HepG2 (cell line): ENCODE data around the gene EPHA2. TPM values are rescaled to one million over a fixed set of nuclear protein-coding genes. Genes with fewer than 3 reads are reported as not detected.

Experiments
- ATAC-seq: fragments of 200-7000 bp; cut with Tn5 transposase; 3 replicates; pipeline ENCODE4 v1.9.1; 2020; ENCODE audit warnings: mild to moderate bottlenecking, moderate library complexity
- BruUV-seq: library from RNA; stranded (reverse); fragments of 400-500 nt; replicated peaks from 2 replicates; lab custom pipeline; 2021; lab: Mats Ljungman, UMichigan
- CTCF ChIA-PET: fragments of 300-600 bp; formaldehyde crosslinking; extraction: SDS; loops from one replicate; lab custom pipeline; 2021; ENCODE audit warnings: low total read pairs, inconsistent platforms, low intra/inter-chr PET ratio; lab: Yijun Ruan, JAX
- POLR2A ChIA-PET: fragments of 350-600 bp; sonication (Branson Sonifier 250); formaldehyde crosslinking; loops from one replicate; lab custom pipeline; 2020; ENCODE audit warnings: antibody characterized with exemption, inconsistent platforms; lab: Yijun Ruan, JAX
- DNase-seq: peaks from one replicate; pipeline ENCODE4 v3.0.0-alpha.2; 2015; ENCODE audit warnings: low spot score
- FAIRE-seq: peaks from 3 replicates; lab custom pipeline; 2011; peaks lifted over from hg19 to GRCh38; lab: Jason Lieb, UNC
- H2AFZ ChIP-seq: one replicate; pipeline ENCODE4 v1.6.1; 2011; ENCODE audit warnings: low read length, inconsistent platforms
- H3K27ac ChIP-seq: fragments of 300-600 bp; 3 replicates; pipeline ENCODE4 v1.8.0; 2011; ENCODE audit warnings: mixed run types, mild to moderate bottlenecking, mixed read lengths, low read length, inconsistent platforms; ENCODE audit not compliant: insufficient read depth; ENCODE audit errors: extremely low read length
- H3K27me3 ChIP-seq, 2 experiments: fragments of 200-600 bp in 1 of 2; 2 replicates in 1 of 2; 3 replicates in 1 of 2; pipeline versions ENCODE4 v1.6.0 to v1.8.0; 2011; ENCODE audit warnings: low read length in 2 of 2, mild to moderate bottlenecking in 2 of 2, moderate library complexity in 2 of 2, inconsistent platforms in 1 of 2; ENCODE audit not compliant: insufficient read depth in 2 of 2, control insufficient read depth in 1 of 2
- H3K36me3 ChIP-seq, 2 experiments: fragments of 200-600 bp in 1 of 2; replicated peaks in 1 of 2; 2 replicates in 1 of 2; 3 replicates in 1 of 2; pipeline versions ENCODE4 v1.5.1 to v1.8.0; 2011; ENCODE audit warnings: low read length in 2 of 2, inconsistent platforms in 1 of 2; ENCODE audit not compliant: insufficient read depth in 2 of 2, control insufficient read depth in 1 of 2
- H3K4me1 ChIP-seq: 2 replicates; pipeline ENCODE4 v1.5.1; 2012; ENCODE audit warnings: low read length, inconsistent platforms; ENCODE audit not compliant: insufficient read depth
- H3K4me2 ChIP-seq: 2 replicates; pipeline ENCODE4 v1.6.0; 2011; ENCODE audit warnings: low read depth, low read length, inconsistent platforms
- H3K4me3 ChIP-seq, 3 experiments: fragments of 200-600 bp in 1 of 3; sonication (generic), shearing (Covaris generic) in 1 of 3; replicated peaks in 1 of 3; 2 replicates each; pipeline ENCODE4 v1.5.1; 2011 to 2016; ENCODE audit warnings: low read length in 3 of 3, inconsistent platforms in 2 of 3, low read depth in 2 of 3, mild to moderate bottlenecking in 2 of 3, control low read depth in 1 of 3, mixed read lengths in 1 of 3; ENCODE audit not compliant: insufficient read depth in 1 of 3
- H3K79me2 ChIP-seq: one replicate; pipeline ENCODE4 v1.6.1; 2011; ENCODE audit warnings: low read length, inconsistent platforms; ENCODE audit not compliant: insufficient read depth
- H3K9ac ChIP-seq: 2 replicates; pipeline ENCODE4 v1.6.0; 2011; ENCODE audit warnings: mild to moderate bottlenecking, low read depth, low read length, inconsistent platforms; ENCODE audit not compliant: insufficient read depth
- H3K9me3 ChIP-seq: 2 replicates; pipeline ENCODE4 v1.5.1; 2012; ENCODE audit warnings: mild to moderate bottlenecking, low read length
- H4K20me1 ChIP-seq: 2 replicates; pipeline ENCODE4 v1.6.0; 2011; ENCODE audit warnings: inconsistent platforms, mild to moderate bottlenecking, low read length, moderate library complexity; ENCODE audit not compliant: insufficient read depth
- GABPB1 ChIP-seq: IDR thresholded peaks from 2 replicates; pipeline ENCODE4 v1.6.1; 2016; ENCODE audit warnings: mild to moderate bottlenecking, missing genetic modification reagents, moderate library complexity, missing compliant biosample characterization
- HNRNPK ChIP-seq: fragments of 200-400 bp; formaldehyde crosslinking; IDR thresholded peaks from 2 replicates; pipeline ENCODE4 v1.6.1; 2018; ENCODE audit warnings: low read length, low read depth, moderate library complexity, mild to moderate bottlenecking; ENCODE audit not compliant: poor library complexity, severe bottlenecking
- KAT2B ChIP-seq: fragments of 150-350 bp; IDR thresholded peaks from 2 replicates; pipeline ENCODE4 v1.6.1; 2014; ENCODE audit warnings: low read depth, low read length, borderline replicate concordance
- RBFOX2 ChIP-seq: fragments of 200-400 bp; formaldehyde crosslinking; IDR thresholded peaks from 2 replicates; pipeline ENCODE4 v1.6.1; 2017; ENCODE audit warnings: low read depth, mild to moderate bottlenecking, low read length
- RFX1 ChIP-seq: fragments of 450-650 bp; IDR thresholded peaks from 2 replicates; pipeline ENCODE4 v1.6.1; 2017
- RFX3 ChIP-seq: IDR thresholded peaks from 2 replicates; pipeline ENCODE4 v1.6.1; 2016; ENCODE audit warnings: missing biosample characterization, missing genetic modification reagents
- RORA ChIP-seq: sonication (generic); formaldehyde crosslinking; IDR thresholded peaks from 2 replicates; pipeline ENCODE4 v1.5.0; 2020; ENCODE audit warnings: mild to moderate bottlenecking, missing genetic modification reagents, moderate library complexity
- TEAD3 ChIP-seq: optimal IDR thresholded peaks from 2 replicates; pipeline ENCODE3; 2016; ENCODE audit warnings: borderline replicate concordance
- ZFY ChIP-seq: sonication (generic); formaldehyde crosslinking; IDR thresholded peaks from 2 replicates; pipeline ENCODE4 v1.4.0; 2020; ENCODE audit warnings: missing genetic modification reagents
- ZNF572 ChIP-seq: sonication (generic); formaldehyde crosslinking; IDR thresholded peaks from 2 replicates; pipeline ENCODE4 v1.5.1; 2020; ENCODE audit warnings: mild to moderate bottlenecking, missing genetic modification reagents
- ZNF614 ChIP-seq: IDR thresholded peaks from 2 replicates; pipeline ENCODE4 v1.6.1; 2018; ENCODE audit warnings: missing biosample characterization, missing genetic modification reagents, inconsistent platforms, borderline replicate concordance
- ZNF7 ChIP-seq: IDR thresholded peaks from 2 replicates; pipeline ENCODE4 v1.6.1; 2016; ENCODE audit warnings: missing biosample characterization, missing genetic modification reagents
- WGBS: methylation state at CpG from one replicate; pipeline ENCODE4 v1.1.6; 2017; ENCODE audit warnings: low lambda C conversion rate; 5-methylcytosine and 5-hydroxymethylcytosine counted together
- in situ Hi-C: cut with HindIII; loops from 2 replicates; pipeline ENCODE4 v1.10.0; 2017; ENCODE audit warnings: low pct_unique_long_range_greater_than_20kb; ENCODE audit not compliant: extremely low pct_ligation_motif_present
- intact Hi-C: fragments of 100-400 bp; cut with micrococcal nuclease; formaldehyde crosslinking; loops from one replicate; pipeline ENCODE4 v1.10.0; 2022; ENCODE audit not compliant: unreplicated experiment
- polyA plus RNA-seq, 8 experiments: library from polyadenylated mRNA; depleted of rRNA in 3 of 8; stranded (reverse) in 7 of 8; unstranded in 1 of 8; fragments of >200 nt; fragmentation: Illumina TruSeq in 4 of 8; extraction: Trizol in 4 of 8; gene quantifications; 2 replicates each; pipeline versions ENCODE4 v1.2.1 to v1.2.3, GENCODE V29; 2011 to 2016; ENCODE audit warnings: low read depth in 4 of 8, missing spikeins in 1 of 8, mixed read lengths in 1 of 8; ENCODE audit not compliant: insufficient read depth in 1 of 8
- total RNA-seq, 5 experiments: library from RNA; depleted of rRNA; stranded (reverse); fragments of >200 nt; fragmentation: Illumina TruSeq; extraction: Trizol; gene quantifications; 2 replicates each; pipeline ENCODE4 v1.2.3, GENCODE V29; 2016; ENCODE audit warnings: low read depth in 1 of 5
- TF ChIP-seq, protein P1 (sequence below): sonication (generic); formaldehyde crosslinking; IDR thresholded peaks from 2 replicates; pipeline ENCODE4 v1.5.1; 2020; ENCODE audit warnings: mild to moderate bottlenecking, missing genetic modification reagents, moderate library complexity
- TF ChIP-seq, protein P2 (sequence below): sonication (generic); formaldehyde crosslinking; IDR thresholded peaks from 2 replicates; pipeline ENCODE4 v1.4.0; 2020; ENCODE audit warnings: missing genetic modification reagents

Gene EPHA2
- total and polyA plus RNA-seq, 2 of the 13 experiments (the other 11 are each of a cell fraction or from before 2014, with no cell fraction given), result 33.6 to 53.6 TPM

DNA sequence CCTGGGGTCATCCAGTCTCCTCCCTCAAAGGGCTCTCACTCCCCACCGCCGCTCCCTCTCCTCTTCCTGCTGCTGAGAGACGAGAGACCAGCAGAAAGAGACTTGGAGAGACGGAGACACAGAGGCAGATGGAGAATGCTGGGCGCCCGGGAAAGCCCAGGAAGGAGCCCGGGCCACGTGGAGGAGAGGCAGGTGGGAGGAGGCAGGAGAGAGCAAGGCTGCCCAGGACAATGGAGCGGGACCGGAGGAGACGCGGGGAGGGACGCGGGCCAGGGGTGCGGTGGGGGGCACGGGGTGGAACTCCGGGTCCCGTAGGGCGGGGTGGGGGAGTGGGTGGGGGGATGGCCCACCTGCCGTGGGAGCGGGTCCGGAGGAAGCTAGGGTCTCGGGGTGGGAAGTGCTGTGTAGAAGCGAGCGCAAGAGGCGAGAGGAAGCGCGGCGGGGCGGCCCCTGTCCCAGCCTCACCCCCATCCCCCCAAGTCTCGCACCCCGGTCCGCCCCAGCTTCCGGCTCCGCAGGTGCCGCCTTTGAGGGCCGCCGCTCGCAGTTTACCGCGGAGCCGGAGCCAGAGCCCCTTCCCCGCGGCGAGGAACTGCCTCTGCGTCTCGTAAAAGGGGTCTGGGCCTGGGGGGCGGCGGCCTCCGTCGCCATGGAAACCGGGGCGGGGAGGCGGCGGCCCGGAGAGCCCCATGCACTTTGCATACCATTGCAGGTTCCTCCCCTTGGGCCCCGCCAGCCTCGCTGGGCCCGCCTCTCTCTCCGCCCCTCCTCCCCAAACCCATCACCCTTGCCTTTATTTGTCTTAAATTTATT is 11.7 kb upstream of the EPHA2 start:
- ChIA-PET POLR2A (no interaction called here), CTCF (no interaction called here)
- TF ChIP-seq RBFOX2 (0 out of 2 replicates have a peak, but pooled peaks have one; percentile 30), TEAD3 (CRISPR knock-in tag) (peak; percentile 11), KAT2B (no peak), ZFY (CRISPR knock-in tag) (0 out of 2 replicates have a peak, but pooled peaks have one; percentile 19), HNRNPK (peak; percentile 80), RFX3 (CRISPR knock-in tag) (peak; percentile 75), RORA (no peak), ZNF7 (CRISPR knock-in tag) (no peak), GABPB1 (CRISPR knock-in tag) (peak; percentile 44; the same call in 1 of the 2 replicates), ZNF614 (CRISPR knock-in tag) (no peak), RFX1 (peak; percentile 51), ZNF572 (CRISPR knock-in tag) (0 out of 2 replicates have a peak, but pooled peaks have one; percentile 24)
- TF ChIP-seq, protein P1, sequence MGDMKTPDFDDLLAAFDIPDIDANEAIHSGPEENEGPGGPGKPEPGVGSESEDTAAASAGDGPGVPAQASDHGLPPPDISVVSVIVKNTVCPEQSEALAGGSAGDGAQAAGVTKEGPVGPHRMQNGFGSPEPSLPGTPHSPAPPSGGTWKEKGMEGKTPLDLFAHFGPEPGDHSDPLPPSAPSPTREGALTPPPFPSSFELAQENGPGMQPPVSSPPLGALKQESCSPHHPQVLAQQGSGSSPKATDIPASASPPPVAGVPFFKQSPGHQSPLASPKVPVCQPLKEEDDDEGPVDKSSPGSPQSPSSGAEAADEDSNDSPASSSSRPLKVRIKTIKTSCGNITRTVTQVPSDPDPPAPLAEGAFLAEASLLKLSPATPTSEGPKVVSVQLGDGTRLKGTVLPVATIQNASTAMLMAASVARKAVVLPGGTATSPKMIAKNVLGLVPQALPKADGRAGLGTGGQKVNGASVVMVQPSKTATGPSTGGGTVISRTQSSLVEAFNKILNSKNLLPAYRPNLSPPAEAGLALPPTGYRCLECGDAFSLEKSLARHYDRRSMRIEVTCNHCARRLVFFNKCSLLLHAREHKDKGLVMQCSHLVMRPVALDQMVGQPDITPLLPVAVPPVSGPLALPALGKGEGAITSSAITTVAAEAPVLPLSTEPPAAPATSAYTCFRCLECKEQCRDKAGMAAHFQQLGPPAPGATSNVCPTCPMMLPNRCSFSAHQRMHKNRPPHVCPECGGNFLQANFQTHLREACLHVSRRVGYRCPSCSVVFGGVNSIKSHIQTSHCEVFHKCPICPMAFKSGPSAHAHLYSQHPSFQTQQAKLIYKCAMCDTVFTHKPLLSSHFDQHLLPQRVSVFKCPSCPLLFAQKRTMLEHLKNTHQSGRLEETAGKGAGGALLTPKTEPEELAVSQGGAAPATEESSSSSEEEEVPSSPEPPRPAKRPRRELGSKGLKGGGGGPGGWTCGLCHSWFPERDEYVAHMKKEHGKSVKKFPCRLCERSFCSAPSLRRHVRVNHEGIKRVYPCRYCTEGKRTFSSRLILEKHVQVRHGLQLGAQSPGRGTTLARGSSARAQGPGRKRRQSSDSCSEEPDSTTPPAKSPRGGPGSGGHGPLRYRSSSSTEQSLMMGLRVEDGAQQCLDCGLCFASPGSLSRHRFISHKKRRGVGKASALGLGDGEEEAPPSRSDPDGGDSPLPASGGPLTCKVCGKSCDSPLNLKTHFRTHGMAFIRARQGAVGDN (CRISPR knock-in tag), result peak; percentile 34
- TF ChIP-seq, protein P2, sequence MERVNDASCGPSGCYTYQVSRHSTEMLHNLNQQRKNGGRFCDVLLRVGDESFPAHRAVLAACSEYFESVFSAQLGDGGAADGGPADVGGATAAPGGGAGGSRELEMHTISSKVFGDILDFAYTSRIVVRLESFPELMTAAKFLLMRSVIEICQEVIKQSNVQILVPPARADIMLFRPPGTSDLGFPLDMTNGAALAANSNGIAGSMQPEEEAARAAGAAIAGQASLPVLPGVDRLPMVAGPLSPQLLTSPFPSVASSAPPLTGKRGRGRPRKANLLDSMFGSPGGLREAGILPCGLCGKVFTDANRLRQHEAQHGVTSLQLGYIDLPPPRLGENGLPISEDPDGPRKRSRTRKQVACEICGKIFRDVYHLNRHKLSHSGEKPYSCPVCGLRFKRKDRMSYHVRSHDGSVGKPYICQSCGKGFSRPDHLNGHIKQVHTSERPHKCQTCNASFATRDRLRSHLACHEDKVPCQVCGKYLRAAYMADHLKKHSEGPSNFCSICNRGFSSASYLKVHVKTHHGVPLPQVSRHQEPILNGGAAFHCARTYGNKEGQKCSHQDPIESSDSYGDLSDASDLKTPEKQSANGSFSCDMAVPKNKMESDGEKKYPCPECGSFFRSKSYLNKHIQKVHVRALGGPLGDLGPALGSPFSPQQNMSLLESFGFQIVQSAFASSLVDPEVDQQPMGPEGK, result peak; percentile 46; the same call in 1 of the 2 replicates

More for the DNA sequence above, 11.7 kb upstream of the EPHA2 start:
- no TSS peak for BruUV-seq
- peaks cover 6 to 7% of the 10 kb centered on the region in 2 experiments; a peak in 2 of 5 replicates for H3K27me3 ChIP-seq
- H3K36me3 ChIP-seq, result no peaks in the 10 kb centered on the region
- no peak for DNase-seq
- peaks cover 84% of the 10 kb centered on the region for H3K4me1 ChIP-seq
- no peaks in the 10 kb centered on the region for H3K9me3 ChIP-seq
- intact Hi-C loops, result no loop called here
- peak overlapping the region in 2 of 3 experiments; percentile 52 to 62; a peak in 3 of 6 replicates for H3K4me3 ChIP-seq
- H3K27ac ChIP-seq, result no peak overlapping the region
- H3K79me2 ChIP-seq, result no peaks in the 10 kb centered on the region
- 51% methylated on average over 44 of the region's 60 CpGs for WGBS
- H3K4me2 ChIP-seq, result peak overlapping the region; percentile 55
- no peak overlapping the region for H2AFZ ChIP-seq
- H3K9ac ChIP-seq, result peak overlapping the region; percentile 34; the same call in 1 of the 2 replicates
- no peaks in the 10 kb centered on the region for H4K20me1 ChIP-seq
- FAIRE-seq, result no peak
- in situ Hi-C loops, result no loop called here
- 0 out of 3 replicates have a peak, but pooled peaks have one; percentile 5 for ATAC-seq
